Lower lobe of right lung (tissue), 2 donors: ENCODE measurements around the gene SDR42E1. TPM values are rescaled to one million over a fixed set of nuclear protein-coding genes. Genes with fewer than 3 reads are reported as not detected.
A peak's percentile ranks its signal among the peaks of the same experiment; 100 is the strongest.

Experiments
- ATAC-seq, 2 donors: fragments of 200-7000 bp; cut with Tn5 transposase; one replicate each; pipeline ENCODE4 v1.9.1; 2020 to 2022; ENCODE audit warnings: mild to moderate bottlenecking in 2 of 2, moderate library complexity in 2 of 2
- DNase-seq: peaks from one replicate; pipeline ENCODE4 v3.0.0-alpha.2; 2020
- H3K27ac ChIP-seq: fragments of 200-600 bp; one replicate; pipeline ENCODE4 v1.8.0; 2022
- H3K27me3 ChIP-seq: fragments of 200-600 bp; one replicate; pipeline ENCODE4 v1.8.0; 2022; ENCODE audit warnings: low read depth
- H3K36me3 ChIP-seq: fragments of 200-600 bp; one replicate; pipeline ENCODE4 v1.8.0; 2022; ENCODE audit warnings: mild to moderate bottlenecking
- H3K4me1 ChIP-seq: fragments of 200-600 bp; one replicate; pipeline ENCODE4 v1.8.0; 2022
- H3K4me3 ChIP-seq: fragments of 200-600 bp; one replicate; pipeline ENCODE4 v1.8.0; 2022; ENCODE audit warnings: mild to moderate bottlenecking
- H3K9me3 ChIP-seq: fragments of 200-600 bp; one replicate; pipeline ENCODE4 v1.8.0; 2022
- CTCF ChIP-seq: fragments of 200-600 bp; IDR thresholded peaks from one replicate; pipeline ENCODE4 v1.8.0; 2022; ENCODE audit warnings: antibody characterized with exemption, mild to moderate bottlenecking
- intact Hi-C: fragments of 100-400 bp; cut with DNase I; formaldehyde crosslinking; loops from one replicate; pipeline ENCODE4 v1.11.0; 2022
- total RNA-seq: library from RNA; stranded (reverse); fragmentation: NEBNext Ultra II Directional; extraction: Animal tissue kit (Norgen Biotek cat#: 25700); gene quantifications from one replicate; pipeline ENCODE4 v1.2.1, GENCODE V29; 2021
- donor health status: DM: no; HTN: yes; CAD: no; lungs with severe emphysema.

SDR42E1 gene
- total RNA-seq, 1 donor from 2014 or later: 8.4 TPM

DNA sequence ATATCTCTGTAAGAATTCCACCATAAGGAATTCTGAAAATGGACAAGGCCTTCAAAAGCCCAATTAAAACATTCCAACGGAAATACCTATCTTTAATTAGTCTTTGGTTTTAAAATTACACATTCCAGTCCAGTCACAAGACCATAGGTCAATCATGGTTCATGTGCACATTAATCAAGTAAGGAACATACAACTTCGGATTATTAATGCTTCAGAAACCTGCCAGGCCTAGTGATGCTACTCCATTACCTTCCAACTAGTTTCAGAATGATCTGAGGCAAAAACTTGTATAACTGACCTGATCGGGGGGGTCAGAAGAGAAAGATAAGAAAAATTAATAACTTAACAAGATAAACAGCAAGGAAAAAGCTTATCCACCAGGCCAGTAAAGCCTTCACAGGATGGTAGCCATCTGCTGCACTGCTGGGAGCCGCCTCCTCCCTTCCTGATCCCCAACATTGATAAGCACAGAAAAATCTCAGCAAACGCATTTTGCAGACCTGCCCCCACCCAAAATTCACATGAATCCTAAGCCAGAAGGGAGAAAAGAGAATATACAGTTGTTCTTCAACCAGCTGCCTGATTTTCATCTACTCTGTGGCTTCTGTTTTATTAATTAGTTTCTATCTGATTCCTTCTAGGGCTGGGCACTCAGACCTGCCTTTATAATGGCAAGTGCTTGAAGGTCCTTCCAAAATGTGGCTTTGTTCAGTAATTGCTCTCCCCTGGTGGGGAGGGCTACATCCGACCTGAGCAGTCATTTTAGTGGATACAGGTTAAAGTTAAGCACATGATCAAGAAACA, 6.0 kb downstream of the SDR42E1 start:
- intact Hi-C loops: no loop called here
- DNase-seq: no peak
- H3K27ac ChIP-seq: no peak overlapping the region
- no peak overlapping the region for H3K4me3 ChIP-seq
- peaks cover 8% of the 10 kb centered on the region for H3K9me3 ChIP-seq
- no peak for ATAC-seq
- H3K27me3 ChIP-seq: no peaks in the 10 kb centered on the region
- H3K4me1 ChIP-seq: no peaks in the 10 kb centered on the region
- TF ChIP-seq CTCF: no peak
- no peaks in the 10 kb centered on the region for H3K36me3 ChIP-seq

GRCh38 chr16:82004601-82005000, 6.7 kb downstream of the SDR42E1 start:
- Histone ChIP-seq H3K4me1 (no peaks in the 10 kb centered on the region), H3K4me3 (no peak overlapping the region), H3K36me3 (peaks cover 3% of the 10 kb centered on the region), H3K27me3 (no peaks in the 10 kb centered on the region), H3K9me3 (peaks cover 8% of the 10 kb centered on the region), H3K27ac (no peak overlapping the region)
- no peak for ATAC-seq
- DNase-seq: no peak
- intact Hi-C loops: no loop called here
- no peak for TF ChIP-seq CTCF

GRCh38 chr16:82002831-82003230, 8.4 kb downstream of the SDR42E1 start:
- no peak for TF ChIP-seq CTCF
- Histone ChIP-seq H3K36me3 (peaks cover 13% of the 10 kb centered on the region), H3K4me3 (no peak overlapping the region), H3K4me1 (peaks cover under 1% of the 10 kb centered on the region), H3K9me3 (no peaks in the 10 kb centered on the region), H3K27ac (no peak overlapping the region), H3K27me3 (no peaks in the 10 kb centered on the region)
- DNase-seq (no peak), ATAC-seq (no peak)
- intact Hi-C loops: no loop called here

DNA sequence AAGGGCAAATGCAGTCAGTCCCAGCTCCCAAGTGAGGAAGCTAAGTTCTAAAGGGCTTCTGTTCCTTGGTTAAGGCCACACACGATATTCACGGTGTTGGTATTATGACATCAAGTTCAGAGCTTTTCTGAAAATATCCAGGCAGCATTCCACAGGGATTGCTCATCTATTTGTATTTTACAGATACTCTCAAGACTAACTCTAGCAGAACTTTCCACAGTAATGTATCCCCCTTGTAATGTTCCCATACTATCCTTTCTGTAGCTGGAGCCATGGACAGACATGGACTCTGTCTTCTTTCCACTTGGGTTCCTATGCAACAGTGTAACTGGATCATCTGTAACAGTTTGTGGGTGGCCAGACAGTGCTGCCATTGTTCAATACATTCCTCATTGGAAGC, 13.5 kb downstream of the SDR42E1 start:
- H3K27ac ChIP-seq: no peak overlapping the region
- no peak overlapping the region for H3K4me3 ChIP-seq
- no peak for TF ChIP-seq CTCF
- H3K27me3 ChIP-seq: no peaks in the 10 kb centered on the region
- peaks cover 13% of the 10 kb centered on the region for H3K36me3 ChIP-seq
- ATAC-seq (peak in 1 of 2 donors; percentile 65), DNase-seq (no peak)
- no peaks in the 10 kb centered on the region for H3K9me3 ChIP-seq
- peaks cover 16% of the 10 kb centered on the region for H3K4me1 ChIP-seq
- intact Hi-C loops: no loop called here

DNA sequence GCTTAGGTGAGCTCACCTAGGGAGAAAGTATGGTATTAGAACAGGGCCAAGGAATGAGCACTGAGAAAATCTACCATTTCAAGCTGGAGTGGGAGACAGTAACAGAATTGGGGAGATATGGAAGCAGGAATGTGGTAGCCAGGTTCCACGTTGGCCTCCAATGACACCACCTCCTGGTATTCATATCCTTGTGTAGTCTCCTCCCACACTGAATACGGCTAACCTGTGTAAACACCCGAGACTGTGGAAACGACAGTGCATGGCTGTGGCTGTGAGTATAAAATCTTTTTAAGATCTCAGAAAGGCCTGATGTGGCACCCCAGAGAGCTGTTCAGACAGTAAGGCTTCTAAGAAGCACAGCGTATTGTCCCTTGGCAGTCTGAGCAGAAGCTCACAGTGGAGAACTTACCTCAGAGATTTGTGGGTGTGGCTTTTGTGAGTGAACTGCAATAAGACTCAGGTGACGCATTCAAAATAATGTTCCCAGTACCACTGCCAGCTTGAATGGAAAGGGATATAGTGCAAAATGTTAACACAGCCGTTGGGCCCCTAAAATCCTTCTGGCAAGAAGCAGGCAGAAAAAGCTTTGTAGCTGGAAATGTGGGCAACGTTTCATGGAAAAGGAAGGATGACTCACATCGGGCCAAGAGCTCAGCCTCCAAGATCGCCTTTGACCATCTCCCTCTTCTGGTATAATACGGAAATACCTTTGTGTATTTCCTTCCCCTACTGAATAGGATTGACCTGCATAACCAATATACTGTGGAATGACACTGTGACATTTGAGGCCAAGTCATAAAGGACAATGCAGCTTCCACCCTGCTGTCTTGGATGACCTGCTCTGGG, 14.4 kb downstream of the SDR42E1 start:
- ATAC-seq: peak in 1 of 2 donors; percentile 37
- peaks cover 13% of the 10 kb centered on the region for H3K36me3 ChIP-seq
- no peak overlapping the region for H3K27ac ChIP-seq
- no peak overlapping the region for H3K4me3 ChIP-seq
- no peak for DNase-seq
- no peaks in the 10 kb centered on the region for H3K27me3 ChIP-seq
- TF ChIP-seq CTCF: no peak
- H3K4me1 ChIP-seq: peaks cover 16% of the 10 kb centered on the region
- intact Hi-C loops: no loop called here
- no peaks in the 10 kb centered on the region for H3K9me3 ChIP-seq
